K562 (cell line): Measurements from ENCODE around the gene DYSF. TPM values are rescaled to one million over a fixed set of nuclear protein-coding genes. Genes with fewer than 3 reads are reported as not detected.

ENCODE experiments used
- ATAC-seq: fragments of 200-7000 bp; cut with Tn5 transposase; 3 replicates; pipeline ENCODE4 v1.9.1; 2020; ENCODE audit warnings: moderate library complexity
- BruUV-seq: library from RNA; stranded (reverse); fragments of 400-500 nt; replicated peaks from 2 replicates; lab custom pipeline; 2021; lab: Mats Ljungman, UMichigan
- CTCF ChIA-PET: fragments of 300-600 bp; formaldehyde crosslinking; extraction: SDS; loops from one replicate; lab custom pipeline; 2021; ENCODE audit warnings: low intra/inter-chr PET ratio; lab: Yijun Ruan, JAX
- POLR2A ChIA-PET: fragments of 300-600, 350-650 bp; sonication (Branson Sonifier 250); formaldehyde crosslinking; extraction: SDS; loops from one replicate; lab custom pipeline; 2021; ENCODE audit warnings: antibody characterized with exemption, inconsistent platforms; lab: Yijun Ruan, JAX
- DNase-seq, 4 experiments: peaks; one replicate each; pipeline versions ENCODE4 v3.0.0 to v3.0.0-alpha.2; 2011 to 2018; ENCODE audit warnings: low spot score in 3 of 4, mixed read lengths in 3 of 4; ENCODE audit errors: extremely low read depth in 1 of 4
- FAIRE-seq: peaks from 2 replicates; lab custom pipeline; 2011; peaks lifted over from hg19 to GRCh38; lab: Jason Lieb, UNC
- H2AFZ ChIP-seq: 2 replicates; pipeline ENCODE4 v1.6.0; 2011; ENCODE audit warnings: low read depth, low read length, control low read depth, inconsistent platforms
- H3K27ac ChIP-seq: fragments of 200-600 bp; 3 replicates; pipeline ENCODE4 v1.8.0; 2011; ENCODE audit warnings: low read depth, mild to moderate bottlenecking, control low read depth, inconsistent platforms, low read length, moderate library complexity, mixed read lengths; ENCODE audit errors: extremely low read depth
- H3K27me3 ChIP-seq, 2 experiments: fragments of 300-600 bp in 1 of 2; 2 replicates in 1 of 2; 3 replicates in 1 of 2; pipeline versions ENCODE4 v1.6.0 to v1.8.0; 2011; ENCODE audit warnings: inconsistent platforms in 2 of 2, low read length in 2 of 2, mild to moderate bottlenecking in 1 of 2, mixed read lengths in 1 of 2, moderate library complexity in 1 of 2; ENCODE audit not compliant: control insufficient read depth in 2 of 2, insufficient read depth in 2 of 2
- H3K36me3 ChIP-seq: fragments of 300-600 bp; 3 replicates; pipeline ENCODE4 v1.8.0; 2011; ENCODE audit warnings: mild to moderate bottlenecking, low read length, inconsistent platforms; ENCODE audit not compliant: control insufficient read depth, insufficient read depth
- H3K4me1 ChIP-seq, 2 experiments: fragments of 200-600 bp in 1 of 2; replicated peaks in 1 of 2; 2 replicates in 1 of 2; 3 replicates in 1 of 2; pipeline versions ENCODE4 v1.5.1 to v1.8.0; 2011; ENCODE audit warnings: inconsistent platforms in 2 of 2, low read length in 2 of 2, mild to moderate bottlenecking in 1 of 2, mixed read lengths in 1 of 2, moderate library complexity in 1 of 2; ENCODE audit not compliant: control insufficient read depth in 2 of 2, insufficient read depth in 2 of 2
- H3K4me2 ChIP-seq: 2 replicates; pipeline ENCODE4 v1.6.1; 2011; ENCODE audit warnings: low read length, control low read depth, inconsistent platforms, mixed read lengths; ENCODE audit not compliant: insufficient read depth
- H3K4me3 ChIP-seq: fragments of 200-600 bp; sonication (generic), shearing (Covaris generic); 2 replicates; pipeline ENCODE4 v1.5.1; 2016; ENCODE audit warnings: control low read depth, inconsistent platforms
- H3K79me2 ChIP-seq: fragments of 200-600 bp; 3 replicates; pipeline ENCODE4 v1.8.0; 2011; ENCODE audit warnings: low read length, inconsistent platforms; ENCODE audit not compliant: control insufficient read depth, insufficient read depth
- H3K9ac ChIP-seq, 2 experiments: 2 replicates each; pipeline versions ENCODE4 v1.6.0 to v1.6.1; 2011; ENCODE audit warnings: low read depth in 2 of 2, low read length in 2 of 2, control low read depth in 1 of 2, inconsistent platforms in 1 of 2, mild to moderate bottlenecking in 1 of 2, mixed read lengths in 1 of 2; ENCODE audit not compliant: insufficient read depth in 1 of 2
- H3K9me1 ChIP-seq: one replicate; pipeline ENCODE4 v1.6.0; 2011; ENCODE audit warnings: inconsistent platforms, mild to moderate bottlenecking, low read length, moderate library complexity; ENCODE audit not compliant: control insufficient read depth, insufficient read depth
- H3K9me3 ChIP-seq: replicated peaks from 2 replicates; pipeline ENCODE4 v1.5.1; 2011; ENCODE audit warnings: low read depth, low read length, inconsistent platforms; ENCODE audit not compliant: control insufficient read depth, insufficient read depth
- H4K20me1 ChIP-seq: replicated peaks from 2 replicates; pipeline ENCODE4 v1.6.1; 2011; ENCODE audit warnings: low read length, inconsistent platforms, mixed read lengths; ENCODE audit not compliant: control insufficient read depth, insufficient read depth
- GTF3C2 ChIP-seq: IDR thresholded peaks from 3 replicates; pipeline ENCODE4 v1.6.1; 2011; ENCODE audit warnings: borderline replicate concordance, mild to moderate bottlenecking, moderate library complexity; ENCODE audit not compliant: insufficient read length; ENCODE audit errors: extremely low read depth
- HOMEZ ChIP-seq: fragments of 250-450 bp; sonication (Bioruptor Pico); IDR thresholded peaks from 2 replicates; pipeline ENCODE4 v1.4.0; 2020; ENCODE audit warnings: mild to moderate bottlenecking, moderate library complexity
- YY1 ChIP-seq, 3 experiments: IDR thresholded peaks; 2 replicates each; pipeline ENCODE4 v1.6.1; 2011; ENCODE audit warnings: low read length in 2 of 3, mild to moderate bottlenecking in 2 of 3, moderate library complexity in 2 of 3, borderline replicate concordance in 1 of 3, control low read depth in 1 of 3, low read depth in 1 of 3; ENCODE audit not compliant: insufficient read depth in 3 of 3, insufficient replicate concordance in 2 of 3, control insufficient read depth in 1 of 3, insufficient read length in 1 of 3; ENCODE audit errors: extremely low read depth in 1 of 3
- WGBS: fragments of 100-300 bp; shearing (Covaris generic); methylation state at CpG from one replicate; pipeline ENCODE4 v1.1.6; 2016; ENCODE audit warnings: low coverage, mixed read lengths; ENCODE audit not compliant: insufficient coverage; ENCODE audit errors: missing lambda C conversion rate; 5-methylcytosine and 5-hydroxymethylcytosine counted together
- in situ Hi-C: fragments of 300-500 bp; cut with MboI; formaldehyde crosslinking; loops from 4 replicates; pipeline ENCODE4 v1.15.0; 2018; ENCODE audit warnings: inconsistent platforms, mixed read lengths
- intact Hi-C: fragments of 100-400 bp; cut with micrococcal nuclease; formaldehyde crosslinking; loops from 2 replicates; pipeline ENCODE4 v1.14.2; 2022
- polyA plus RNA-seq, 8 experiments: library from polyadenylated mRNA; depleted of rRNA in 4 of 8; stranded (reverse) in 5 of 8; unstranded in 3 of 8; fragments of >200 nt; fragmentation: Nextera tagmentation in 2 of 8; fragmentation: Illumina TruSeq in 1 of 8; extraction: Ambion mirVana in 2 of 8; extraction: Trizol in 1 of 8; gene quantifications; 2 replicates each; pipeline versions ENCODE4 v1.2.1 to v1.2.3, GENCODE V29; 2011 to 2014; ENCODE audit warnings: inconsistent platforms in 1 of 8, missing spikeins in 1 of 8
- total RNA-seq, 7 experiments: library from RNA; depleted of rRNA in 6 of 7; stranded (reverse); fragments of >200 nt in 6 of 7; fragmentation: Illumina TruSeq in 2 of 7; extraction: Trizol in 2 of 7; gene quantifications; 2 replicates each; pipeline versions ENCODE4 v1.2.1 to v1.2.3, GENCODE V29; 2011 to 2021; ENCODE audit warnings: low replicate concordance in 1 of 7

The DYSF gene
- total and polyA plus RNA-seq, 9 of the 15 experiments (the other 6 are each of a cell fraction or from before 2014, with no cell fraction given) = 0.01 to 0.80 (median 0.29) TPM

GRCh38 chr2:71422786-71423185 is 30.6 kb upstream of the DYSF start:
- intact Hi-C loops = no loop called here
- Histone ChIP-seq H3K36me3 (peaks cover 75% of the 10 kb centered on the region), H3K9ac (no peak overlapping the region), H4K20me1 (no peaks in the 10 kb centered on the region), H3K4me2 (no peak overlapping the region), H3K27ac (no peak overlapping the region), H3K79me2 (peaks cover 26% of the 10 kb centered on the region), H2AFZ (no peak overlapping the region), H3K9me1 (no peaks in the 10 kb centered on the region), H3K9me3 (no peaks in the 10 kb centered on the region), H3K4me3 (no peak overlapping the region), H3K4me1 (peaks cover 0 to 11% of the 10 kb centered on the region in 2 experiments; a peak in 3 of 5 replicates), H3K27me3 (no peaks in the 10 kb centered on the region)
- TF ChIP-seq GTF3C2 (no peak), YY1 (IDR thresholded peaks at IDR 0.05; ENCODE audit: borderline replicate concordance in 1 of 3, control insufficient read depth in 1 of 3, extremely low read depth in 1 of 3, insufficient read depth in 3 of 3, insufficient read length in 1 of 3, insufficient replicate concordance in 2 of 3, low read depth in 1 of 3, low read length in 2 of 3) (no peak), HOMEZ (CRISPR knock-in tag) (no peak)
- no peak for ATAC-seq
- CTCF ChIA-PET = no interaction called here
- in situ Hi-C loops = no loop called here
- WGBS = 100% methylated on average over 2 of the region's 2 CpGs
- no TSS peak for BruUV-seq
- no peak for FAIRE-seq
- no peak for DNase-seq
- POLR2A ChIA-PET = interaction anchor here (1.3 kb wide), 1 partner anchor 11 kb away, joined by 3 read pairs; no protein-coding TSS in a partner anchor
